Esophagus muscularis mucosa (tissue), 3 donors: Measurements from ENCODE around the gene ERI3.

ENCODE experiments used
- CTCF ChIP-seq, 3 experiments: fragments of 200-600 bp in 2 of 3; fragments of 450-650 bp in 1 of 3; sonication (generic) in 2 of 3; IDR thresholded peaks; one replicate each; pipeline ENCODE4 v1.5.1; 2017 to 2019; ENCODE audit warnings: antibody characterized with exemption in 3 of 3, mild to moderate bottlenecking in 2 of 3, moderate library complexity in 1 of 3
- POLR2A ChIP-seq: fragments of 450-650 bp; IDR thresholded peaks from one replicate; pipeline ENCODE4 v1.6.1; 2017; ENCODE audit warnings: antibody characterized with exemption, moderate library complexity, mild to moderate bottlenecking, low read depth
- POLR2AphosphoS5 ChIP-seq, 2 donors: sonication (generic); formaldehyde crosslinking; IDR thresholded peaks; one replicate each; pipeline ENCODE4 v1.6.1; 2017; ENCODE audit warnings: antibody characterized with exemption in 2 of 2

GRCh38 chr1:44326821-44327465, 28.1 kb downstream of the ERI3 start:
- TF ChIP-seq POLR2A (no peak), POLR2AphosphoS5 (IDR thresholded peaks at IDR 0.05) (no peak), CTCF (IDR thresholded peaks at IDR 0.05) (no peak)
